ENCODE results near the gene RPL23.

Gene RPL23

DNA sequence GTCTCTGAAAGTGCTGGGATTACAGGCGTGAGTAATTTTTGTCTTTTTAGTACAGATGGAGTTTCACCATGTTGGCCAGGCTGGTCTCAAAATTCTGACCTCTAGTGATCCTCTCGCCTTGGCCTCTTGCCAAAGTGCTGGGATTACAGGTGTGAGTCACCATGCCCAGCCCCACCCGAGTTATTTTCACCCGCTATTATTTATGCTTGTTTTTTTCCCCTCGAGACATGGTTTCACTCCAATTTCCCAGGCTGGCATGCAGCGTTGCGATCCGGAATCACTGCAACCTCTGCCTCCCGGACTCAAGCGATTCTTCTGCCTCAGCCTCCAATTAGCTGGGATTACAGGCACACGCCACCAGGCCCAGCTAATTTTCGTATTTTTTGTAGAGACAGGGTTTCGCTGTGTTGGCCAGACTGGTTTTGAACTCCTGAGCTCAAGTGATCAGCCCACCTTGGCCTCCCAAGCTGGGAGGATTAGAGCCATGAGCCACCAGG lies 9.2 kb downstream of the RPL23 start:
- TF ChIP-seq, protein P1, sequence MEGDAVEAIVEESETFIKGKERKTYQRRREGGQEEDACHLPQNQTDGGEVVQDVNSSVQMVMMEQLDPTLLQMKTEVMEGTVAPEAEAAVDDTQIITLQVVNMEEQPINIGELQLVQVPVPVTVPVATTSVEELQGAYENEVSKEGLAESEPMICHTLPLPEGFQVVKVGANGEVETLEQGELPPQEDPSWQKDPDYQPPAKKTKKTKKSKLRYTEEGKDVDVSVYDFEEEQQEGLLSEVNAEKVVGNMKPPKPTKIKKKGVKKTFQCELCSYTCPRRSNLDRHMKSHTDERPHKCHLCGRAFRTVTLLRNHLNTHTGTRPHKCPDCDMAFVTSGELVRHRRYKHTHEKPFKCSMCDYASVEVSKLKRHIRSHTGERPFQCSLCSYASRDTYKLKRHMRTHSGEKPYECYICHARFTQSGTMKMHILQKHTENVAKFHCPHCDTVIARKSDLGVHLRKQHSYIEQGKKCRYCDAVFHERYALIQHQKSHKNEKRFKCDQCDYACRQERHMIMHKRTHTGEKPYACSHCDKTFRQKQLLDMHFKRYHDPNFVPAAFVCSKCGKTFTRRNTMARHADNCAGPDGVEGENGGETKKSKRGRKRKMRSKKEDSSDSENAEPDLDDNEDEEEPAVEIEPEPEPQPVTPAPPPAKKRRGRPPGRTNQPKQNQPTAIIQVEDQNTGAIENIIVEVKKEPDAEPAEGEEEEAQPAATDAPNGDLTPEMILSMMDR (IDR thresholded peaks at IDR 0.05; ENCODE audit: low read depth, low read length): no peak
- H3K4me3 ChIP-seq (ENCODE audit: low read depth, low read length): no peak overlapping the region

DNA sequence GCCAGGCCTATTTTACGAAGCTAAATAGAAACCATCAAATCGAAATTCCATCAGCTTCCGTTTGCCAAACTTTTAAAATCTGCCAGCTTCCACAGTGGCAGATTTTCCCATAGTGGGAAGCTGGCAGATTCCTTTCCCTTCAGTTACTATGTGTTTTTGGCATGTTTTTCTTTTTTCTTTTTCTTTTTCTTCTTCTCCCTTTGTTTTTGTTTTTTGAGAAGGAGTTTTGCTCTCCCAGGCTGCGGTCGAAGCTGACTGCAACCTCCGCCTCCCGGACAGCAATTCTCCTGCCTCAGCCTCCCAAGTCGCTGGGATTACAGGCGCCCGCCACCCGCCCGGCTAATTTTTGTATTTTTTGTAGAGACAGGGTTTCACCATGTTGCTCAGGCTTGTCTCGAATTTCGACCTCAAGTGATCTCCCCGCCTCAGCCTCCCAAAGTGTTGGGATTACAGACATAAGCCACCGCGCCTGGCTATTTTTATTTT lies 27.7 kb downstream of the RPL23 start:
- peak overlapping the region; percentile 67 for H3K4me3 ChIP-seq (ENCODE audit: low read depth, low read length)
- TF ChIP-seq, protein P1 (IDR thresholded peaks at IDR 0.05; ENCODE audit: low read depth, low read length): no peak

DNA sequence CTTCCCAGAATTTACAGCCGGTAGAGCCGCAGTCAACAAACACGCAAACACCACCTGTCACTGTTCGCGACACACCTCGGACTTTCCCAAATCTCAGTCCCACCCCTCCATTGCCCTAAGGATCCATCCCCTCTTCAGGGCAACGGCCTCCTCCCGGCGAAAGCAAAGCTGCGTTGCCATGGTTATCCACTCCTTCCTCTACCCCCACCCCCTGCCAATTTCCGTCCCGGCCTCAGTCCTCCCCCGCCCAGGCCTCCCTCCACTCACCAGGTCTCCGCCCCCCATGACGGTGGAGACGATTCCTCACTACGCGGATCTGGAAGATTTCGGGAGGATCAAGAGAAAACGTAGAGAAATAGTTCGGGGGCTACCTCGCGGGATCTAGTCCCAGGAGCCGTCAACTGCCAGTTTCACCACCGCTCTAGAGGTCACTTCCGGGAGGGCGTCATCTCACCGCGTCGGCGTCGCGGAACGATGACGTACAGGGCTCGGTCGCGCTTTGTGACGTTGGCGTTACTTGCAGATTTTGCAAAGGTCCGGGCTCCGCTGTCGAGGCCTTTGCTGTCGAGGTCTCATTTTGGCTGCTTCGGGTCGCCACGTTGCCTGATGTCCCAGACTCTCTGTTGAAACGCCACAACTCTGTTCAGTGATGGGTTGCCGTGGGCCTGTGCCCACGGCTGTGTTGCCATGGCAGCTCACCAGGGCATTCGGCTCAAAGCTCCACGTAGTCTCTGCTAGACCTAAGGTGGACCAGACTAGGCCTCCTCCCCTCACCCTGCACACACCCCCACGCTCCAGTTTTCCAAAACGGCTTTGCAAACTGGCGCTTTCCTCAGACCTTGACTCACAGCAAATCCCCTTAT lies 28.4 kb downstream of the RPL23 start, which contains the start of gene CWC25:
Gene CWC25 (minus strand): TSS at position 423 of the 863 bp plus-strand sequence. CDS start 138 bp downstream, at position 285.
- TF ChIP-seq, protein P1 (IDR thresholded peaks at IDR 0.05; ENCODE audit: low read depth, low read length): no peak

DNA sequence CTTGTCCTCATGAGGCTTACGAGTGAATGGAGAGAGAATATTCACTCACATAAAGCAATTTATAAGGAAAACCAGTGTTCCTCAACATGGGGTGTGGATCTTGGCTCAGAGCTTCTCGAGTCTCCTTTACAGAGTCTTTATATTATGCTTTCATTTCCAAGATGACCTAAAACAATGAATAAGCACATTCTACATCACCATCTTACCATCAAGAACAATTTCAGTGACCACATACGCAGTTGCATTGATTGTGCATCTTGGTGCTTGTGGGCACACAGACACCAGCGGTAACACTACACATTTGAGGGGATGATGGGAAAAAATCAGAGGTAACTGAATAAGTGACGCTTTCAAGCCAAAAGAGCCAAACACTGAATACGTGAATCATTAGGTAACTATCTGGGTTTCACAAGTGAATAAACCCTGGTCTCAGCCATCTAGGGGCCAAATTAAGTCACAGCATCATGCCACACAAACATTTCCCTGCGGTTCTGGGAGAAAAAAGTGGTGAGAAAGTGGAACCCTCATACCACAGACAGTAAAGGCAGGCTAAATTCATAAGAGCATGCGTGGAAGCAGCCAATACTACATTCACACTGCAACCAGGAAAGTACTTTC lies 37.8 kb downstream of the RPL23 start:
- no peak overlapping the region for H3K4me3 ChIP-seq (ENCODE audit: low read depth, low read length)
- TF ChIP-seq, protein P1 (IDR thresholded peaks at IDR 0.05; ENCODE audit: low read depth, low read length): peak; percentile 29; the same call in 1 of the 2 replicates

More for the DNA sequence above, 28.4 kb downstream of the RPL23 start, which contains the start of gene CWC25:
- H3K4me3 ChIP-seq (ENCODE audit: low read depth, low read length): peak within 1 kb of the TSS; percentile 67

DNA sequence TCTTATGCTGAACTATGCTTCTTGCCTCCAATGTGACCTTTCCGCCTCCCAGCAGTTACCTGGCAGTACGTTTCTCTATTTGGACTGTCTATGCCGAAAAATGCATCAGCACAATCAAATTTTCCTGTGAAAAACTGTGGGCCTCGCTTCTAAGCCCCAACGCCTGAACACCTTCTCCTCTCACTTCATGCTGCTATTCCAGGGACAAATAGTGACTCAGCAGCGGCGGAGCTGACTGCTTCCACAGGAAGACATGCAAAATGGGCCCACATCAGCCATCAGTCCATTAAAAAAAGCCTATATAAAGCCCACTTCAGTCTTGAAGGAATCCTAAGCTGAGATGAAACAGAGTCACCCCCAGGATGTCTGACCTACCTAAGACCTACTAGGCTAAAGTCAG lies 43.7 kb downstream of the RPL23 start:
- TF ChIP-seq, protein P1 (IDR thresholded peaks at IDR 0.05; ENCODE audit: low read depth, low read length): no peak
- no peak overlapping the region for H3K4me3 ChIP-seq (ENCODE audit: low read depth, low read length)

DNA sequence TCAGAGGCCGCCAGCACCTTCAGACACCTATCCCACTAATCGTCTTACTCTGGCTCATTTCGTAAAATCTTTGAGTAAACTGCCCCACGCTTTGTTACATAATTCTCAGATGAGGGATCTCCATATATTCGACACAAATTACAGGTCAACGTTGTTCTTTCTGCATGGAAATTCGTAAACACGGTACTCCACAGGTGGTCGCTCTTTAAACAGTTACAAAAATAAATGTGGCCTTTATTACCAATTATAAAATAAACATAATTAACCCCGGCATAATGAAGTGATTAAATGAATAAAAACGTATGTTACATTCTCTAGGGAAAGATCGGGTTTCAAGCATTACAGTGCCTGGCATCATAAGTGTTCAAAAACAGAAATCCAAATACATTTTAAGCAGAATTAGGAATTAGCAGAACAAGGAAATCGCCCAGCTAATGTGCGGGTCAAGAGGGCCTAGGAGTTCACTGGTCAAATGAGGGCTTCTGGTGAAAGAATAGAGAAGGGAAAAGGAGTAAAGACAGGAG lies 53.2 kb downstream of the RPL23 start:
- TF ChIP-seq, protein P1 (IDR thresholded peaks at IDR 0.05; ENCODE audit: low read depth, low read length): no peak
- peak overlapping the region; percentile 77 for H3K4me3 ChIP-seq (ENCODE audit: low read depth, low read length)
